ENCODE measurements around the gene TRMT11.

TRMT11 gene

GRCh38 chr6:125947615-125948014, 38.7 kb upstream of the TRMT11 start:
- TF ChIP-seq EP300 (IDR thresholded peaks at IDR 0.05; ENCODE audit: borderline replicate concordance) = no peak
- TF ChIP-seq, protein P1, sequence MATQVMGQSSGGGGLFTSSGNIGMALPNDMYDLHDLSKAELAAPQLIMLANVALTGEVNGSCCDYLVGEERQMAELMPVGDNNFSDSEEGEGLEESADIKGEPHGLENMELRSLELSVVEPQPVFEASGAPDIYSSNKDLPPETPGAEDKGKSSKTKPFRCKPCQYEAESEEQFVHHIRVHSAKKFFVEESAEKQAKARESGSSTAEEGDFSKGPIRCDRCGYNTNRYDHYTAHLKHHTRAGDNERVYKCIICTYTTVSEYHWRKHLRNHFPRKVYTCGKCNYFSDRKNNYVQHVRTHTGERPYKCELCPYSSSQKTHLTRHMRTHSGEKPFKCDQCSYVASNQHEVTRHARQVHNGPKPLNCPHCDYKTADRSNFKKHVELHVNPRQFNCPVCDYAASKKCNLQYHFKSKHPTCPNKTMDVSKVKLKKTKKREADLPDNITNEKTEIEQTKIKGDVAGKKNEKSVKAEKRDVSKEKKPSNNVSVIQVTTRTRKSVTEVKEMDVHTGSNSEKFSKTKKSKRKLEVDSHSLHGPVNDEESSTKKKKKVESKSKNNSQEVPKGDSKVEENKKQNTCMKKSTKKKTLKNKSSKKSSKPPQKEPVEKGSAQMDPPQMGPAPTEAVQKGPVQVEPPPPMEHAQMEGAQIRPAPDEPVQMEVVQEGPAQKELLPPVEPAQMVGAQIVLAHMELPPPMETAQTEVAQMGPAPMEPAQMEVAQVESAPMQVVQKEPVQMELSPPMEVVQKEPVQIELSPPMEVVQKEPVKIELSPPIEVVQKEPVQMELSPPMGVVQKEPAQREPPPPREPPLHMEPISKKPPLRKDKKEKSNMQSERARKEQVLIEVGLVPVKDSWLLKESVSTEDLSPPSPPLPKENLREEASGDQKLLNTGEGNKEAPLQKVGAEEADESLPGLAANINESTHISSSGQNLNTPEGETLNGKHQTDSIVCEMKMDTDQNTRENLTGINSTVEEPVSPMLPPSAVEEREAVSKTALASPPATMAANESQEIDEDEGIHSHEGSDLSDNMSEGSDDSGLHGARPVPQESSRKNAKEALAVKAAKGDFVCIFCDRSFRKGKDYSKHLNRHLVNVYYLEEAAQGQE (IDR thresholded peaks at IDR 0.05; ENCODE audit: low read depth) = no peak
- TF ChIP-seq MAX (IDR thresholded peaks at IDR 0.05) = no peak

DNA sequence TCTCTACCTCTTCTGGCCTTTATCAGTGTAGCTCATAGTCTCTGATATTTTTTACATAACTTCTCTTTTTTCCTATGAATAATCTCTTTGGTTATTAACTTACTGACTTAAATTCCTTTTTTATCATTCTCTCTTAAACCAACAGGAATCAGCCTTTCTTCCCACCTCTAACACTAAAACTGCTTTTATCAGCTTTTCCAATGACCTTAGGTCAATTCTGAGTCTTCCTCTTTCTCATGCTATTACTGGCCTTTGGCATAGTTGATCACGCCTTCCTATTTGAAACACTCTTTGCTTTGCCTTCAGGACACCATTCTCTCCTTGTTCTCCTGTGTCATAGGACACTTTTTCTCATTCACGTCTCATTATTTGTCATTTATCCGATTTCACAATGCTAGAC, 37.9 kb upstream of the TRMT11 start:
- no peak for TF ChIP-seq RAD21 (IDR thresholded peaks at IDR 0.05; ENCODE audit: low read depth)
- TF ChIP-seq, protein P1 (IDR thresholded peaks at IDR 0.05; ENCODE audit: low read depth) = no peak
- no peak for TF ChIP-seq USF1 (IDR thresholded peaks at IDR 0.05)
- no peak for TF ChIP-seq NFIC (IDR thresholded peaks at IDR 0.05)
- TF ChIP-seq YY1 (IDR thresholded peaks at IDR 0.05; ENCODE audit: low read depth) = no peak
- no peak for TF ChIP-seq FOXM1 (IDR thresholded peaks at IDR 0.05; ENCODE audit: borderline replicate concordance, low read depth)
- TF ChIP-seq TAF1 (IDR thresholded peaks at IDR 0.05; ENCODE audit: low read depth) = no peak
- no peak for TF ChIP-seq CEBPB (IDR thresholded peaks at IDR 0.05)
- TF ChIP-seq TEAD4 (IDR thresholded peaks at IDR 0.05) = no peak
- no peak for TF ChIP-seq EGR1 (IDR thresholded peaks at IDR 0.05)
- no peak for TF ChIP-seq MAX (IDR thresholded peaks at IDR 0.05)
- no peak for TF ChIP-seq TCF12 (IDR thresholded peaks at IDR 0.05; ENCODE audit: low read depth)
- no peak for TF ChIP-seq CREB1 (IDR thresholded peaks at IDR 0.05; ENCODE audit: low read depth)
- no peak for TF ChIP-seq ZBTB7A (IDR thresholded peaks at IDR 0.05; ENCODE audit: low read depth)
- no peak for TF ChIP-seq EP300 (IDR thresholded peaks at IDR 0.05; ENCODE audit: borderline replicate concordance)

DNA sequence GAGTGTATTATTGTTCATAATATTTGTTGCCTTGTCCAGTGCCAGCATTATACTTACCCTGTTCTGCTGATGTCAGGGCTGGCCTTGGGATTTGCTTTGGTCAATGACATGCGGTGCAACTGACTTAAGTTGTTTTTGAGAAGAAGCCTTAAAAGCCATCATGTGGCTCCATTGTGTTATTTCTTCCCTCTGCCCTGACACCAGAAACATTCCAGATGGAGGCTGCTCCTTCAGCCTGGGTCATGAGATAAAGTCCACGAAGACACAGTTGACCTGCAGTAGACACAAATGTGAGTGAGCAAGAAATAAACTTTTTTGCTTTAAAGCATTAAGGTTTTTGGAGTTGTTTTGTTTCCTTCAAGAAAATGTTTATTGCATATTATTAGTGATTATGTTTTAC, 37.3 kb upstream of the TRMT11 start:
- TF ChIP-seq USF1 (IDR thresholded peaks at IDR 0.05) = no peak
- TF ChIP-seq, protein P1 (IDR thresholded peaks at IDR 0.05; ENCODE audit: low read depth) = no peak
- TF ChIP-seq EP300 (IDR thresholded peaks at IDR 0.05; ENCODE audit: borderline replicate concordance) = no peak
- TF ChIP-seq NFIC (IDR thresholded peaks at IDR 0.05) = no peak
- TF ChIP-seq MAX (IDR thresholded peaks at IDR 0.05) = no peak
- TF ChIP-seq YY1 (IDR thresholded peaks at IDR 0.05; ENCODE audit: low read depth) = no peak
- no peak for TF ChIP-seq ZBTB7A (IDR thresholded peaks at IDR 0.05; ENCODE audit: low read depth)
- TF ChIP-seq TEAD4 (IDR thresholded peaks at IDR 0.05) = no peak
- no peak for TF ChIP-seq RAD21 (IDR thresholded peaks at IDR 0.05; ENCODE audit: low read depth)
- TF ChIP-seq CREB1 (IDR thresholded peaks at IDR 0.05; ENCODE audit: low read depth) = no peak
- no peak for TF ChIP-seq EGR1 (IDR thresholded peaks at IDR 0.05)
- no peak for TF ChIP-seq TCF12 (IDR thresholded peaks at IDR 0.05; ENCODE audit: low read depth)

DNA sequence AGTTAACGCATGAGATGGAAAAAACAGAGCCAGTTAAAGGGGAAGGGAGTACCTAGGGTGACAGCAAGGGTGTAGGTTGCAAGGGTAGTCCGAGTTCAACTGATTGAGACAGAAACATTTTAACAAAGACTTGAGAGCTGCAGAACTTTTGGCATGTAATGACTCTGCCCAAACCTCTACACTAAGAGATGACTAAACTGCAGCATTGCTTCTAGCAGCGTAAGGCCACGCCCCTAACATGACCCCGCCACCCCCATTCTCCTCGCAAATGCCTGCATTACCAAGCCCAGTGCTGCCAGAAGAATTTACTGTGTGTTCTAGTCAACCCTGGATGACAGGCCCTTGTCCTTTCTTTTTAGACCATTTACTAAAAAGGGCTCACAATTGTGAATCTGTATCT, 36.0 kb upstream of the TRMT11 start:
- TF ChIP-seq TEAD4 (IDR thresholded peaks at IDR 0.05) = no peak

GRCh38 chr6:125951323-125951722, 35.0 kb upstream of the TRMT11 start:
- TF ChIP-seq EGR1 (IDR thresholded peaks at IDR 0.05) (no peak), CREB1 (IDR thresholded peaks at IDR 0.05; ENCODE audit: low read depth) (no peak), MAX (IDR thresholded peaks at IDR 0.05) (no peak), ZBTB7A (IDR thresholded peaks at IDR 0.05; ENCODE audit: low read depth) (no peak), TEAD4 (IDR thresholded peaks at IDR 0.05) (no peak), NFIC (IDR thresholded peaks at IDR 0.05) (no peak)
- TF ChIP-seq, protein P1 (IDR thresholded peaks at IDR 0.05; ENCODE audit: low read depth) = no peak

Measured in Ishikawa (cell line).